GM21390 (cell line): ENCODE data around the gene SART3.

Experiments used
- ATAC-seq: cut with Tn5 transposase; IDR thresholded peaks from one replicate; pipeline ENCODE4 v1.9.1; 2021; ENCODE audit not compliant: unreplicated experiment

The SART3 gene

GRCh38 chr12:108526482-108527165, 34.3 kb downstream of the SART3 start:
- ATAC-seq: no peak

DNA sequence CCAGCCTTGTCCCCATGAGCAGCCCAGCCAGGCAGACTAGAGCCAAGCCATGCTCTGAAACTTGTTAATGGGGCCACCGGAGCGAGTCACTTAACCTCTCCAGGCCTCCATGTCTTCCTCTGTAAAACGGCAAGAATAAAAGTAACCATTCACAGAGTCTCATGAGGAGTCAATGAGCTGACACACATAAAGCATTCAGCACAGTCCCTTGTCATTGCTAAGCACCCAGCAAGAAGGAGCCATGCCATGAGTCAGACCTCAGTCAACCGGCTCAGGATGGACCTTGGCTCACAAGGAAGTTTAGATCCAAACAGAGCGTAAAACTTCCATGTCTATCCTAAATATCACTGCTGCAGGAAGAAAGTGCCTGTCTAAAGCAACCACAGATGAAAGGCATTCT, 35.3 kb downstream of the SART3 start:
- no peak for ATAC-seq

DNA sequence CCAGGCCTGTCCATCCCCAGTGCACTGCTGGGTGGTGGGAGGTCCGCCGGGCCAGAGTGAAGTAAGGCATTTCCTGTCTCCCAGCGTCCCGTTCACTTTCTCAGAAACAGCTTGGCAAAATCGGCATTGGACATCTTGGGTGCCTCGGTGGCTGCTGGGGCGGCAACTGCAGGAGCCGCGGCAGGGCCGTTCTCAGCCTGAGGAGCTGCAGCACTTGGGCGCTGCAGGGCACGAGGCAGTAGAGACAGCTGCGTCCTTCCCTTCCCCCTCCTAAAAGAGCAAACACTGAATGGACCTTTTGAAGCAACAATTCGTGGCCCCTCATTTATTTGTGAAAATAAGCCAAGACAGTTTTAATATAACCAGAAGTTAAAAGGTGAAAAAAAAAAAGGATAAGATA, 37.6 kb downstream of the SART3 start:
- no peak for ATAC-seq

DNA sequence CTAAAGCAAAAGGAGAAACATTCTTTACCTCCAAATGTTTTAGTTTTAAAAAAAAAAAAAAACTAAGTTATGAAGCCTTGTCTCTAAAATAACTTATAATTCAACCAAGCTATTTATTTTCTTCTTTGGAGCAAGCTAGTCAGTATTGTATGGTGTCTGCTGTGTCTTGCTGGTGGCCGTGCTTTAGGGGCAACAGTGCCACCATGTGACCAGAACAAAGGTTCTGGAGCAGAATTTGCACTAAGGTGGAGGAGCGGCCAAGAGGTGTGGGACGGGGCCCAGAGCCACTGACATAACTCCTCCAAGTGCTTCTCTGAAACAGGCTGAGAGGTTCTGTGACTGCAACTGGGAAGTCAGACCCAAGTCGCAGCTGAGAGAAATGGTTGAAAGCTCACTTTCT, 41.4 kb downstream of the SART3 start:
- ATAC-seq: no peak

- no peak for ATAC-seq
Measured at GRCh38 chr12:108518716-108519496, 42.1 kb downstream of the SART3 start.

DNA sequence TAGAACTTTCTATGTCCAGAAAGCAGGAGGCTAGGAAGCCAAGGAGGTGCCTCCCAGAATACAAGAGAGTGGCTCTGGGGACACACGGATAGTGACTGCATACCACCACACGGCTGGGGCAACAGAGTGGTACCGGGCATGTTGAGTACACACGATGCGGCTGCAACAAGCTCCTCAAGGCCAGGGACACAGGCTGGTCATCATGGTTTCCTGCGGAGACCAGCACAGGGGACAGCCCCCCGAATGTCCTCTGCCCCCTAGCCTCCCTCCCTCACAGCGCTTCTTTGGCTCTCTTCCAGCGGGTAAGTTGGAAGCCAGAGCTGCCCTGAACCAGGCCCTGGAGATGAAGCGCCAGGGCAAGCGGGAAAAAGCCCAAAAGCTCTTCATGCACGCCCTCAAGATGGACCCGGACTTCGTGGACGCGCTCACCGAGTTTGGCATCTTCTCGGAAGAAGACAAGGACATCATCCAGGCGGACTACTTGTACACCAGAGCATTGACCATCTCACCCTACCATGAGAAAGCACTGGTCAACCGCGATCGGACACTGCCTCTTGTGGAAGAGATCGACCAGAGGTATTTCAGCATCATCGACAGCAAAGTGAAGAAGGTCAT, 42.8 kb downstream of the SART3 start:
- no peak for ATAC-seq

GRCh38 chr12:108517288-108518100, 43.5 kb downstream of the SART3 start:
- no peak for ATAC-seq

DNA sequence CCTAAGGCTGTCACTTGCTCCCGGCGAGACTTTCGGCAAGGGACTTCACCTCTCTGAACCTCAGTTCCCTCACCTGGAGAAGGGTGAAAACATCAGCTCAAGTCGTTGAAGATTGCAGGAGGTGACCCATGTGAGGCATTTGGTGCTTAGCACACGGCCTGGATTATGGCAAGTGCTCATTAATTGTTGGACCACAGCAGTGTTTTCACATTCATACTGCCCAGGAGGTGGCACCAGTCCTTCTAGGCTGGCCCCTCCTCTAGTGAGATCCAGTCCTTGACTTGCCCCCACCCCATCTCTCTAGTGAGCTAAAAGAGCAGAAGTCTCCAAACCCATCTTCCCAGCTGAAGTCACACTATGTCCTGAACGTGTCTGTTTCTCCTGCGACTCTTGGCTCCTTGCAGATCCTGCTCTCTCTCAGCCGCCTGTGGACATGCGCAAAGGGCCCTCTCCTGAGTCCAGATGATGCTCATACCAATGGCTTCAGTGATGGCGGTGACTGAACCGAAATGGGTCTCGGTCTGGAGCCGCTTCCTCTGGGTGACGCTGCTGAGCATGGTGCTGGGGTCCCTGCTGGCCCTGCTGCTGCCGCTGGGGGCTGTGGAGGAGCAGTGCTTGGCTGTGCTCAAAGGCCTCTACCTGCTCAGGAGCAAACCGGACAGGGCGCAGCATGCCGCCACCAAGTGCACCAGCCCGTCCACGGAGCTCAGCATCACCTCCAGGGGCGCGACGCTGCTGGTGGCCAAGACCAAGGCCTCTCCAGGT, 44.3 kb downstream of the SART3 start:
- ATAC-seq: no peak

DNA sequence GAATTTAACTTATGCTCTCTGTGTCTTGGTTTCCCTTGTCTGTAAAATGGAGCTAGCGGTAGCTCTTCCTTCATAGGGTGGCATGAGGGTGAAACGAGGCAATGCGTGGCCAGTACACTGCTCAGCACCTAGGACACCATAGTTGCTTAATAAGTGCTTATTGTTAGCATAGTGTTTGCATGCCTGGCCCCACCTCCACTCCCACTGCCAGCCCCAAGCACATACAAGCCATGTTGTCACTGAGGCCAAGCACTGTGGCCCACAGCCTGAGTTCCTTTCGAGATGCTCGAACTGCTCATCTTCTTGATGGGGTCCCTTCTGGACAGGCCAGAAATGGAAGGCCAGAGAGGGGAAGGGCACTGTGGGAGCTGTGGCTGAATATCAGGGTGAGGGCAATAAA, 45.1 kb downstream of the SART3 start:
- ATAC-seq: no peak

DNA sequence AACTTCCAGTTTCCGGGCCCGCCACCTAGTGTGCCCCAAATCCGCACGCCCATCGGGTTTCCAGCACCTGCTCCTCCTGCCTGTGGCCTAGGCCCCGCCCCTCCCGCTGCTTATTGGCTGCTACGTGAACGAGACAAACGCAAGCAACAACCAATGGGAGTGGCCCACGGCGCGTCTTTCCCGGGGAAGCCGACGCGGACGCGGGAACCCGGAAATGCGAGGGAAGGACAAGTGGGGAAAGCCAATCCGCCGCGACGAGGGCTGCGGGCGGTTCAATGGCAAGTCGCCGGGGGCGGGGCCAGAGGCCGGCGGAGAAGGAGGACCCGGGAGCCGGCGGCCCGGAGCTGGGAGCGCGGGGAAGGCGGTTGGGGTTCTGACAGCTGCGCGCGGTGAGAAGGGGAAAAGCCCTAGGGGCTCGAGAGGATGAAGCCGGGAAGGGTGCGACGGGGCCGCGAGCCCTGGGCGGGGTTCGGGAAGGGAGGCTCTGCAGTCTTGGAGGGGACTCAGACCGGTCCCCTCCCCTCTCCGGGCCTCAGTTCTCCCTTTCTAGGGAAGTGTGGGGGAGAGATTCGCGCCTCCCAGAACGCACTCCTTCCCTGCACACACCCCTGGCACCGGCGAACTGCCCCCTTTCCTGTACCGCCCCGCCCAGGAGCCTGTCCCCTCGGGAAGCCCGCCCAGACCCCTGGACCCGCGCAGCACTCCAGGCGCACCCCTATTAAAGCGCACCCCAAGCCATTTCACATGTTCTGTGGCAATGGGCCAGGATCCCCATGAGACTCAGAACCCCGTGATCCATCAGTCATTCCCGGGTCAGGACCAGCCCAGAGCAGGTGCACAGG, 45.8 kb downstream of the SART3 start, which contains the start of gene FICD:
Gene FICD (plus strand): TSS at position 305 of the 842 bp plus-strand sequence. CDS start 1,696 bp downstream, outside the sequence.
- peak; percentile 77 for ATAC-seq

- ATAC-seq: peak; percentile 3
Measured at GRCh38 chr12:108514468-108514972, 46.5 kb downstream of the SART3 start.

DNA sequence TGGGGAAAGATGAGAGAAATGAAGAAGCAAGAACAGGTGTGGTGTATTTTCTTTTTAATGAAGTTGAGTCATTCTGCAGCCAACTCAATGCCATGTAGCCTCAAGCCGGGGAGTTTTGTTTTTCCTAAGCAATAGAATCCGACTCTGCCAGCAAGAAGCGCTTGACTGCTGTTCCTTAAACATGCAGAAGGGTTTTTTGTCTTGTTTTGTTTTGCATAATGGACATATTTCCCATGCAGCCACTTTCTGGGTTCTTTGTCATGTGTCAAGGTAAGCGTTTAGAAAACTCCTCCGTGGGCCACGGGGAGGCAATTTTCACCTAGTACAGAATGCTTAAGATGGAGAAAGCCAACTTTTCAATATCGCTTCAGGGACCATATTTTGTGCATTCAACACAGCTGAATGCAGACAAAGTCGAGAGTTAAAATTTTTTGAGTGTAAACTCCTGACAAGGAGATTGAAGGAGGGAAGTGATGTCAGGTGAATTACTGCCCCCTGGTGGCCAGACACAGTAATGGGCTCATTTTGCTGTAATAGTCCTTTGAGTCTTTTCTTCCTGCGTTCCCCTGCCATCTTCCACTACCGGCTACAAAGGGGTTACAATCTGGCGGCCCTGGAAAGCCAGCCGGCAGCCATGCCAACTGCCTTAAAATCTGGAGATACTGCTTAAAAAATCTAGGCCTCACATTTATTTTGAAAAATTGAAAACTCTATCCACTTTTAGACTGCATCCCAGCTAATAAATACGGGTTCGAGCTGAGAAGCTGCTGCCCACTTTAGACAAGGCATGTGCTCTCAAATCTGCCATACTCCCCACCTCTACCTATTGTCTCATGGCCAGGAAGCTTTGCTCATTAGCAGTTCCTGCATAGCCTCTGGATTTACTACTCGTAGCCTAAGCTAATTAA, 49.1 kb downstream of the SART3 start:
- peak; percentile 20 for ATAC-seq

DNA sequence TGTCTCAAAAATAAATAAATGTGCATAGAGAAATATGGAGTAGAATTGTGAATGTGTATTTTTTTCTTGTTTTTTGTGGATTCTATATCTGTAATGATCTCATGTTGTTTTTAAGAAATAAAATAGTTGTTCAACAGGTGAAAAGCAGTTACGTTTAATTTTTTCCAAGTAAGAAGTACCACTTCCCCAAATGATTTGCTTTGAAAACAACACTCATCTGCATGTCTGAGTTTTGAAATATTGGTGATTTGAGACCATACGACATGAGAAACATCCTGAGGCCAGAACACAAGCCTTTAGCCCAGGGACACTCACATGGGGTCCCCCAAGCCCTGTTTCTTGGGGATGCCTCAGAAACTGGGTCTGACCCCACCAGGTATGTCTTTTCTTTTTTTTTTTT, 50.1 kb downstream of the SART3 start:
- ATAC-seq: no peak

DNA sequence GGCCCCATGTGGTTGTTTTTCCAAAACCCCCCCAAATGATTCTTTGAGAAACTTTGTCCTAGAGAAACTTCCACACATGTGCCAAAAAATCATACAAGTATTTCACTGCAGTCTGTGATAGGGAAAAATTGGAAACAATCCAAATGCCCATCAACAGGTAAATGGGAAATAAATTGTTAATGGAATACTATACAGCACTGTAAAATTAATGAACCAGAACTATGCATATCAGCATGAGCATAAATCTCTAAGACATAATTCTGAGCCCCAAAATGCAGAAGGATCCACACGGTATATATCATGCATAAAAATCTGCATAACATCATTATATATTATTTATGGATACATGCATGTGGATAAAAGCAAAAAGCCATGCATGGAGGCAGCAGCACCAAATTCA, 51.2 kb downstream of the SART3 start:
- ATAC-seq: no peak

GRCh38 chr12:108507971-108508642, 52.9 kb downstream of the SART3 start:
- no peak for ATAC-seq

GRCh38 chr12:108505129-108505528, 55.8 kb downstream of the SART3 start:
- ATAC-seq: no peak

- ATAC-seq: no peak
Measured at GRCh38 chr12:108502922-108503321, 58.1 kb downstream of the SART3 start.

DNA sequence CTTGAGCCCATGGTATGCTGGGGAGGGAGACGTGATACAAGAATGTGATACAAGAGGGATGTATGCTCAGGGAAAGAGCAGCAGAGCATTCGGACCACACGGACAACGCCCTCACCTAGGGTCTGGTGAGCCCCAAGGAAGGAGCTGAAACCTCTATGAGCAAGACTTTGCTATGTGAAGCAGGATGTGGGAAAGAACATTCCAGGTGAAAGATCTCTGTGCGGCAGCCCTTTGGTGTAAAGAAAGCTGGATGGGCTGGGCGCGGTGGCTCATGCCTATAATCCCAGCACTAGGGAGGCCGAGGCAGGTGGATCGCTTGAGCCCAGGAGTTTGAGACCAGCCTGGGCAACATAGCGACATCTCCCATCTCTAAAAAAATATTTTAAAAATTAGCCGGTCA, 62.8 kb downstream of the SART3 start:
- ATAC-seq: no peak
